ENCODE data around the gene COBL. TPM values are rescaled to one million over a fixed set of nuclear protein-coding genes. Genes with fewer than 3 reads are reported as not detected.
"Not testable (repeated sequence)": the region's sequence is repeated elsewhere in the genome, so short reads cannot be mapped to it uniquely, and the experiment has no call there.

COBL gene
- total RNA-seq, 2 experiments from 2014 or later = not detected

GRCh38 chr7:51013218-51013786 is 303.3 kb downstream of the COBL start:
- intact Hi-C loops (cut with micrococcal nuclease) = no loop called here
- Mint-ChIP-seq H3K27ac (no peak overlapping the region), H3K36me3 (no peaks in the 10 kb centered on the region), H3K4me3 (no peak overlapping the region), H3K27me3 (no peaks in the 10 kb centered on the region), H3K4me1 (ENCODE audit: low read depth) (peaks cover 3% of the 10 kb centered on the region), H3K9me3 (no peaks in the 10 kb centered on the region)
- ChIA-PET CTCF (no interaction called here), POLR2A (no interaction called here)
- no peak for DNase-seq

GRCh38 chr7:51012569-51013217 is 303.9 kb downstream of the COBL start:
- Mint-ChIP-seq H3K9me3 (no peaks in the 10 kb centered on the region), H3K4me1 (ENCODE audit: low read depth) (no peaks in the 10 kb centered on the region), H3K36me3 (no peaks in the 10 kb centered on the region), H3K27ac (no peak overlapping the region), H3K4me3 (no peak overlapping the region), H3K27me3 (no peaks in the 10 kb centered on the region)
- intact Hi-C loops (cut with micrococcal nuclease) = no loop called here
- no peak for DNase-seq
- ChIA-PET POLR2A (no interaction called here), CTCF (no interaction called here)

GRCh38 chr7:51011710-51012350 is 304.8 kb downstream of the COBL start:
- intact Hi-C loops (cut with micrococcal nuclease) = no loop called here
- no peaks in the 10 kb centered on the region for H3K9me3 Mint-ChIP-seq
- POLR2A ChIA-PET = no interaction called here
- no peaks in the 10 kb centered on the region for H3K27me3 Mint-ChIP-seq
- H3K4me3 Mint-ChIP-seq = no peak overlapping the region
- H3K4me1 Mint-ChIP-seq (ENCODE audit: low read depth) = no peaks in the 10 kb centered on the region
- no peak overlapping the region for H3K27ac Mint-ChIP-seq
- H3K36me3 Mint-ChIP-seq = no peaks in the 10 kb centered on the region
- DNase-seq = no peak
- CTCF ChIA-PET = no interaction called here

- CTCF ChIA-PET = no interaction called here
- intact Hi-C loops (cut with micrococcal nuclease) = no loop called here
- H3K4me1 Mint-ChIP-seq (ENCODE audit: low read depth) = no peaks in the 10 kb centered on the region
- no peak for DNase-seq
- no peak overlapping the region for H3K27ac Mint-ChIP-seq
- H3K36me3 Mint-ChIP-seq = no peaks in the 10 kb centered on the region
- H3K27me3 Mint-ChIP-seq = no peaks in the 10 kb centered on the region
- POLR2A ChIA-PET = no interaction called here
- H3K9me3 Mint-ChIP-seq = no peaks in the 10 kb centered on the region
- H3K4me3 Mint-ChIP-seq = no peak overlapping the region
Observed at GRCh38 chr7:51010534-51010933, 306.1 kb downstream of the COBL start.

GRCh38 chr7:51009716-51010496 is 306.7 kb downstream of the COBL start:
- no peaks in the 10 kb centered on the region for H3K36me3 Mint-ChIP-seq
- no peak overlapping the region for H3K4me3 Mint-ChIP-seq
- H3K4me1 Mint-ChIP-seq (ENCODE audit: low read depth) = no peaks in the 10 kb centered on the region
- POLR2A ChIA-PET = no interaction called here
- H3K9me3 Mint-ChIP-seq = no peaks in the 10 kb centered on the region
- intact Hi-C loops (cut with micrococcal nuclease) = no loop called here
- no peaks in the 10 kb centered on the region for H3K27me3 Mint-ChIP-seq
- H3K27ac Mint-ChIP-seq = no peak overlapping the region
- CTCF ChIA-PET = no interaction called here
- no peak for DNase-seq

GRCh38 chr7:51007551-51008505 is 308.8 kb downstream of the COBL start:
- H3K27me3 Mint-ChIP-seq = no peaks in the 10 kb centered on the region
- POLR2A ChIA-PET = no interaction called here
- no peak overlapping the region for H3K4me3 Mint-ChIP-seq
- no peak overlapping the region for H3K27ac Mint-ChIP-seq
- no peak for DNase-seq
- H3K9me3 Mint-ChIP-seq = no peaks in the 10 kb centered on the region
- intact Hi-C loops (cut with micrococcal nuclease) = no loop called here
- CTCF ChIA-PET = interaction anchor here (1.3 to 1.5 kb wide), 2 partner anchors 153 to 155 kb away, joined by 3 to 4 read pairs; no protein-coding TSS in a partner anchor
- no peaks in the 10 kb centered on the region for H3K4me1 Mint-ChIP-seq (ENCODE audit: low read depth)
- no peaks in the 10 kb centered on the region for H3K36me3 Mint-ChIP-seq

- intact Hi-C loops (cut with micrococcal nuclease) = no loop called here
- Mint-ChIP-seq H3K9me3 (no peaks in the 10 kb centered on the region), H3K27me3 (no peaks in the 10 kb centered on the region), H3K36me3 (no peaks in the 10 kb centered on the region), H3K4me3 (no peak overlapping the region), H3K27ac (no peak overlapping the region), H3K4me1 (ENCODE audit: low read depth) (no peaks in the 10 kb centered on the region)
- ChIA-PET POLR2A (no interaction called here), CTCF (interaction anchor here (1.5 kb wide), 1 partner anchor 156 kb away, joined by 4 read pairs; no protein-coding TSS in a partner anchor)
- no peak for DNase-seq
Observed at GRCh38 chr7:51006483-51007235, 309.9 kb downstream of the COBL start.

GRCh38 chr7:51005074-51005473 is 311.5 kb downstream of the COBL start:
- intact Hi-C loops (cut with micrococcal nuclease) = no loop called here
- H3K4me1 Mint-ChIP-seq (ENCODE audit: low read depth) = no peaks in the 10 kb centered on the region
- no peak overlapping the region for H3K4me3 Mint-ChIP-seq
- H3K27ac Mint-ChIP-seq = no peak overlapping the region
- DNase-seq = no peak
- H3K36me3 Mint-ChIP-seq = no peaks in the 10 kb centered on the region
- POLR2A ChIA-PET = no interaction called here
- H3K9me3 Mint-ChIP-seq = peaks cover 5% of the 10 kb centered on the region
- CTCF ChIA-PET = interaction anchor here (1.2 kb wide), 1 partner anchor 156 kb away, joined by 3 read pairs; no protein-coding TSS in a partner anchor
- no peaks in the 10 kb centered on the region for H3K27me3 Mint-ChIP-seq

- Mint-ChIP-seq H3K4me1 (ENCODE audit: low read depth) (no peaks in the 10 kb centered on the region), H3K4me3 (no peak overlapping the region), H3K36me3 (no peaks in the 10 kb centered on the region), H3K27me3 (no peaks in the 10 kb centered on the region), H3K27ac (no peak overlapping the region), H3K9me3 (peaks cover 7% of the 10 kb centered on the region)
- intact Hi-C loops (cut with micrococcal nuclease) = no loop called here
- ChIA-PET POLR2A (no interaction called here), CTCF (interaction anchor here (1.0 to 1.4 kb wide), 3 partner anchors 160 to 533 kb away, joined by 3 to 6 read pairs (median 5); no protein-coding TSS in a partner anchor)
- DNase-seq = no peak
Observed at GRCh38 chr7:51000956-51001355, 315.7 kb downstream of the COBL start.

- no peaks in the 10 kb centered on the region for H3K4me1 Mint-ChIP-seq (ENCODE audit: low read depth)
- H3K36me3 Mint-ChIP-seq = no peaks in the 10 kb centered on the region
- H3K9me3 Mint-ChIP-seq = peaks cover 5% of the 10 kb centered on the region
- ChIA-PET POLR2A (no interaction called here), CTCF (interaction anchor here (1.0 kb wide), 1 partner anchor 527 kb away, joined by 3 read pairs; no protein-coding TSS in a partner anchor)
- no peak overlapping the region for H3K4me3 Mint-ChIP-seq
- no peak for DNase-seq
- H3K27me3 Mint-ChIP-seq = peaks cover 6% of the 10 kb centered on the region
- intact Hi-C loops (cut with micrococcal nuclease) = no loop called here
- no peak overlapping the region for H3K27ac Mint-ChIP-seq
Observed at GRCh38 chr7:50994753-50995319, 321.8 kb downstream of the COBL start.

- H3K4me3 Mint-ChIP-seq; H3K36me3 Mint-ChIP-seq; H3K4me1 Mint-ChIP-seq (ENCODE audit: low read depth); POLR2A ChIA-PET; CTCF ChIA-PET; H3K27me3 Mint-ChIP-seq; H3K27ac Mint-ChIP-seq; intact Hi-C loops (cut with micrococcal nuclease); H3K9me3 Mint-ChIP-seq; DNase-seq: not testable (repeated sequence)
Observed at GRCh38 chr7:50990214-50990613, 326.4 kb downstream of the COBL start.
